Rectal smooth muscle tissue (tissue), 1 donor: ENCODE measurements around the gene GNA15.

Experiments used
- H3K27ac ChIP-seq: one replicate; pipeline ENCODE4 v1.7.0; 2013; ENCODE audit warnings: low read depth, low read length, inconsistent platforms
- H3K27me3 ChIP-seq: one replicate; pipeline ENCODE4 v1.7.0; 2013; ENCODE audit warnings: low read length; ENCODE audit not compliant: control insufficient read depth, insufficient read depth
- H3K36me3 ChIP-seq: one replicate; pipeline ENCODE4 v1.7.0; 2013; ENCODE audit warnings: low read length; ENCODE audit not compliant: control insufficient read depth, insufficient read depth
- H3K4me1 ChIP-seq: one replicate; pipeline ENCODE4 v1.7.0; 2013; ENCODE audit warnings: low read length; ENCODE audit not compliant: control insufficient read depth, insufficient read depth
- H3K4me3 ChIP-seq: one replicate; pipeline ENCODE4 v1.7.0; 2013; ENCODE audit warnings: low read length
- H3K9ac ChIP-seq: one replicate; pipeline ENCODE4 v1.7.0; 2013; ENCODE audit warnings: low read length

Gene GNA15

GRCh38 chr19:3129112-3129511 is 6.7 kb upstream of the GNA15 start:
- Histone ChIP-seq H3K4me3 (no peak overlapping the region), H3K4me1 (no peaks in the 10 kb centered on the region), H3K9ac (no peak overlapping the region), H3K27ac (no peak overlapping the region), H3K27me3 (no peaks in the 10 kb centered on the region), H3K36me3 (no peaks in the 10 kb centered on the region)

GRCh38 chr19:3131168-3131567 is 4.7 kb upstream of the GNA15 start:
- Histone ChIP-seq H3K27me3 (no peaks in the 10 kb centered on the region), H3K36me3 (no peaks in the 10 kb centered on the region), H3K4me3 (no peak overlapping the region), H3K9ac (no peak overlapping the region), H3K27ac (no peak overlapping the region), H3K4me1 (no peaks in the 10 kb centered on the region)

DNA sequence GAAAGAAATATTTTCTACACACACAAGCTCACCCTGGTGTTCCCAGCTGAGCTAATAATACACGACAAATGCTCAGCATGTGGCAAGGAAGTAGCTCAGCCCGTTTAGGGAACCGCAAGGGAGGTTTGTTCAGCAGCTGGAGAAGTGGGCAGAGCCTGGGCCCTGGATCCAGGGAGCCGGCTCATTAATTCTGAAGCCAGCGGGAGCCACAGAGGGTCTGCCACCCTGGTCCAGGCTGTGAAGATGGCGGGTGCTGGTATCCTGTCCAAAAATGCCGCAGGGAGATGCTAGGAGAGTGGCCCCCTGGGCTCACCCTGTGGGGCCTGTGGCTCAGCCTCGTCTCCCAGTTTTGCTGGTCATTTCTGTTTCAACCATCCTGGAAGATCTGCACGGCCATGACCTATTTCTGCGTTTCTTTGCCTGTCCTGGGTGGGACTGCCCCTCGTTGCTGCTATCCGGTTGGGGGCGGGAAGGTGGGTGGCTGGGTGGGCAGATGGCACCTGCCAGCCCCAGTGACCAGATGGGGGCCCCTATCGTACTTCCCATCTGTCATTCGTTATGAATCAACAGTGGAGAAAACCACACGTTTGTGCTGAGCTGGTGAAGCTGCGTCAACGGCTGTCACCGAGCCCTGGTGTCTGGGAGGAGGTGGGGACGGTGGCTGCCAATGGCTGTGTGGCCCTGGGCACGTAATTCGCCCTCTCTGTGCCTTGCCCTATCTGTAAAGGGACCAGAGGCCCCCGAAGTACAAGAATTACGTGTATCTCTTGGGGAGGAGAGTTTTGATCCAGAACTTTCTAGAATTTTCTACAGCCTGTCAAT is 2.7 kb upstream of the GNA15 start:
- no peak overlapping the region for H3K9ac ChIP-seq
- no peak overlapping the region for H3K4me3 ChIP-seq
- no peaks in the 10 kb centered on the region for H3K36me3 ChIP-seq
- no peak overlapping the region for H3K27ac ChIP-seq
- H3K27me3 ChIP-seq = no peaks in the 10 kb centered on the region
- no peaks in the 10 kb centered on the region for H3K4me1 ChIP-seq

DNA sequence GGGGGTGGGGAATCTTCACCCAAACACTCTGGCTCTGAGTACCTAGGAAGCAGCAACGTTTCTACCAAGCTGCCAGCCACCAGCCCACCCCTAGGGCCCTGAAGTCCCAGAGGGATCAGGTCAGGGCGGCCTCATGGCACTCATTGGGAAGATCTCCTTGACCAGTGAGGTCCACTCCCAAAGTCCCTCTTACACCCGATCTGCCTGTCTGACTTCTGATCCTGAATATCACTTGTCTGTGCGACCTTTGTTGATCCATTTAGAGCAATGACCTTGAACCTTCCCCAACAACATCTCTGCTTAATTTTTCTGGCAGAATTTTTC is 2.1 kb upstream of the GNA15 start:
- Histone ChIP-seq H3K36me3 (no peaks in the 10 kb centered on the region), H3K4me3 (no peak overlapping the region), H3K27ac (no peak overlapping the region), H3K4me1 (no peaks in the 10 kb centered on the region), H3K27me3 (no peaks in the 10 kb centered on the region), H3K9ac (no peak overlapping the region)

DNA sequence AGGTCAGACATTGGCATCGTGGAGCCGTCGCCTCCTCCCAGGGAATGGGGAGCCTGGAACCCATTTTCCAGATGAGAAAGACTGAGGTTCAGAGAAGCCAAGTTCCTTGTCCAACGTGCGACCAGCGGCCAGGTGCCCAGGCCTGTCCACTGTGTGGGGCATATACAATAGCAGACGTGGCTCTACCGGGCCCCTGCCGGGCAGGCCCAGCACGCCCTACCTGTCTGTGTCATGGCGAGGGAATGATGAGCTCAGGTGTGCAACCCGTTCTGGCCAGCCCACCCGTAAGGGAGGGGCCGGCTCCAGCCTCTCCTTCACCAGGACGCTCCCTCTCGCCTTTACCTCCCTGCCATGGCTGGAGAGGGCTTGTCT is 837 bp downstream of the GNA15 start:
- Histone ChIP-seq H3K9ac (no peak overlapping the region), H3K27me3 (no peaks in the 10 kb centered on the region), H3K27ac (no peak overlapping the region), H3K4me1 (no peaks in the 10 kb centered on the region), H3K36me3 (no peaks in the 10 kb centered on the region), H3K4me3 (peak overlapping the region; percentile 33)

DNA sequence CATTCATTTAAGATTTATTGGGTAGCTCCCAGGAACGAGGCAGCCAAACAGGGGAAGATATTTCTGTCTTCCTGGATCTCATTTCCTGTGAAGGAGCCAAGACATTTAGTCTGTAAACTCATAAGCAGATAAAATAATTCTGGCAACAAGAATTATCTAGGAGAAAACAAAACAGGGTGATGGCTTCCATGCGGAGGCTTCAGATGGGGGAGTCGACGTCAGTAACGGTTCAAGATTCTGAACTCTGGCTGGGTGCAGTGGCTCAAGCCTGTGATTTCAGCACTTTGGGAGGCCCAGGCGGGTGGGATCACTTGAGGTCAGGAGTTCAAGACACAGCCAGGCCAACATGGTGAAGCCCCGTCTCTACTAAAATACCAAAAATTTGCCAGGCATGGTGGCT is 1.3 kb downstream of the GNA15 start:
- H3K4me1 ChIP-seq = no peaks in the 10 kb centered on the region
- H3K9ac ChIP-seq = no peak overlapping the region
- no peaks in the 10 kb centered on the region for H3K36me3 ChIP-seq
- no peak overlapping the region for H3K27ac ChIP-seq
- no peaks in the 10 kb centered on the region for H3K27me3 ChIP-seq
- no peak overlapping the region for H3K4me3 ChIP-seq

GRCh38 chr19:3138268-3138667 is 2.4 kb downstream of the GNA15 start:
- Histone ChIP-seq H3K27me3 (no peaks in the 10 kb centered on the region), H3K4me3 (no peak overlapping the region), H3K4me1 (no peaks in the 10 kb centered on the region), H3K36me3 (no peaks in the 10 kb centered on the region), H3K27ac (no peak overlapping the region), H3K9ac (no peak overlapping the region)

DNA sequence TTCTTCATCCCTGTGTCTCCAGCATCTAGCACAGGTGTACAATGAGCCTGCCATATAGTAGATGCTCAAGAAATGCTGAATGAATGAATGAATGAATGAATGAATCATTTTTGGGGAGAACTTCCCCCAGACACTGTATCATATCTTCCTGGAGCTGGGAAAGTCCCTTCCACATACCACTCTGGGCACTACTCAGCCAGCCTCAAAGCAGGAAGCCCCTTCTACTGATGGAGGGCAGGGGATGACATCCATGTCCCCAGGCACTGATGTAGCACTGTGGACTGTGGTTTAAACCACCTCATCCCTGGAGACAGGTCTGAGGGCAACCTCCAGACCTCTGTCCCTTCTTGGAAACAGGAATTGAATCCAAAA is 4.8 kb downstream of the GNA15 start:
- Histone ChIP-seq H3K9ac (no peak overlapping the region), H3K27me3 (no peaks in the 10 kb centered on the region), H3K36me3 (no peaks in the 10 kb centered on the region), H3K27ac (no peak overlapping the region), H3K4me1 (no peaks in the 10 kb centered on the region), H3K4me3 (no peak overlapping the region)

DNA sequence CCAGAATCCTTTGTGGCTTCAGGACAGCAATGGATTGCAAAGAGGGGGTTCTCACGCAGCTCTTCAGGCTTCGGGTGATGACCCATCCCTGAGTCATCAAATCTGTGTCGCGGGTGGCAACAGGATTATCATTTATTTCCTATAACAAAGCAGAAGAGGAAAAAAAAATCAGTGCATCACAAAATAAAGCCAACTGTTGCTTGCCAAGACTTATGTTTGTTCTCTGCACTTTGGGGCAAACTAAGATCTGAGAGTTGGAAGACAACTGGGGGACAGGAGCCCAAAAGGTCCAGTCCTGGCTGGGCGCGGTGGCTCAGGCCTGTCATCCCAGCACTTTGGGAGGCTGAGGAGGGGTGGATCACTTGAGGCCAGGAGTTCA is 6.4 kb downstream of the GNA15 start:
- no peaks in the 10 kb centered on the region for H3K4me1 ChIP-seq
- no peaks in the 10 kb centered on the region for H3K36me3 ChIP-seq
- H3K9ac ChIP-seq = no peak overlapping the region
- H3K27ac ChIP-seq = no peak overlapping the region
- no peaks in the 10 kb centered on the region for H3K27me3 ChIP-seq
- H3K4me3 ChIP-seq = no peak overlapping the region

DNA sequence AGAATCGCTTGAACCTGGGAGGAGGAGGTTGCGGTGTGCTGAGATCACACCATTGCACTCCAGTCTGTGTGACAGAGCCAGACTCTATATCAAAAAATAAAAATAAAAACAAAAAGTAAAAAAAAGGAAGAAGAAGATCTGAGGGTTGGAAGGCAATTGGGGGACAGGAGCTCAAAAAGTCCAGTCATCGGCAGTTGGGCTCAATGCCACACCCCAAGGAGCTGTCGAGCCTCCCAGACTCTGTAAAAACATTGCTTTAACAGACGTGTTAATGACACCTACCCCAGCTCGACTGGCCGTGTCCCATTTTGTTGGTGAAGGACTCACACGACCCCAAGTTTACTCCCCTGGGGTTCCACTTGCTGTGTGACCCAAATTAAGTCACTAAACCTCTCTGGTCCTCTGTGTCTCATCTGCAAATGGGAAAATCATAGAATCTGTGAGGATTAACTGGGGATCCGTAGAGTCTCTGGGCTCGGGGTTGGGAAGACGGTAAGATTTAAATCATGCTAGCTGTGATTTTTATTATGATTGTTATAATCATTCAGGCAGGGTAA is 7.0 kb downstream of the GNA15 start:
- Histone ChIP-seq H3K36me3 (no peaks in the 10 kb centered on the region), H3K27ac (no peak overlapping the region), H3K27me3 (no peaks in the 10 kb centered on the region), H3K9ac (no peak overlapping the region), H3K4me3 (no peak overlapping the region), H3K4me1 (no peaks in the 10 kb centered on the region)

DNA sequence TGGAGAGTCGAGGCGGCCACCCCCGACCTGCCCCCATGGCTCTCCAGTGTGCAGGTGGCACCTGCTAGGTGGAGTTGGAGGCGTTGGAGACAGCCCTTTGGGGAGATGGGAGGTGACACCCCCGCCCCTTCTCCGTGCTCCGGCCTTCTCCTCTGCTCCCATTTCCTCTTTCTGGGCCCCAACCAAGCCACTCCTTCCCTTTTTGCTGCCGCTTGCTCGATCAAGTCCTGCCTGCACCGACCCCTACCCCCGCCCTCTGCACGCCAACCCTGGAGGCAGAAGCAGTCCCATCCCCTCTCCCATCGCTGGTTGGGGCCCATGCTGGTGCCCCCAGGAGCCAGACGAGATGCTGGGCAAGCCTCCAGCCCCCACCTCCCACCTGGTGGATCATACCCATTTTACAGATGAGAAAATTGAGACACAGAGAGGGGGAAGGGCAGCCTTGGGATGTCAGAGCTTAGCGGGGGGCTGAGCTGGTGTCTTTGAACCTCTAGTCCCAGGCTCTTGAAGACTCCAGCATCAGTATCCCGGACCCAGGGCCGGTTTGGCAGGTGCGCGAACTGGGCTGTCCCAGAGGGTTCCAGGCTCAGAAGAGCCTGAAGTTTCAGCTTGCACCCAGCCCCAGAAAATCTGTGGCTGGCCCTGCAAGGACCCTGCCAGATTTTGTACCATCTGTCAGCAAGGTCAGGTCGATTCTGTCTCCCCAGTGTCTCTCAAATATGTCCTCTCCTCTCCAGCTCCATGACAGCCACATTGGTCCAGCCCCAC is 10.3 kb downstream of the GNA15 start:
- Histone ChIP-seq H3K4me3 (no peak overlapping the region), H3K36me3 (no peaks in the 10 kb centered on the region), H3K9ac (no peak overlapping the region), H3K4me1 (no peaks in the 10 kb centered on the region), H3K27ac (no peak overlapping the region), H3K27me3 (no peaks in the 10 kb centered on the region)

- H3K27ac ChIP-seq = no peak overlapping the region
- H3K4me3 ChIP-seq = no peak overlapping the region
- H3K4me1 ChIP-seq = no peaks in the 10 kb centered on the region
- no peaks in the 10 kb centered on the region for H3K27me3 ChIP-seq
- H3K9ac ChIP-seq = no peak overlapping the region
- H3K36me3 ChIP-seq = no peaks in the 10 kb centered on the region
Observed at GRCh38 chr19:3146677-3147100, 10.9 kb downstream of the GNA15 start.

- Histone ChIP-seq H3K36me3 (no peaks in the 10 kb centered on the region), H3K4me1 (no peaks in the 10 kb centered on the region), H3K9ac (no peak overlapping the region), H3K4me3 (no peak overlapping the region), H3K27ac (no peak overlapping the region), H3K27me3 (no peaks in the 10 kb centered on the region)
Observed at GRCh38 chr19:3148503-3148902, 12.7 kb downstream of the GNA15 start.
